Measurements from ENCODE around the gene MDH1B. TPM values are rescaled to one million over a fixed set of nuclear protein-coding genes. Genes with fewer than 3 reads are reported as not detected.

The MDH1B gene
- total RNA-seq, 1 donor from 2014 or later = 4.6 TPM

DNA sequence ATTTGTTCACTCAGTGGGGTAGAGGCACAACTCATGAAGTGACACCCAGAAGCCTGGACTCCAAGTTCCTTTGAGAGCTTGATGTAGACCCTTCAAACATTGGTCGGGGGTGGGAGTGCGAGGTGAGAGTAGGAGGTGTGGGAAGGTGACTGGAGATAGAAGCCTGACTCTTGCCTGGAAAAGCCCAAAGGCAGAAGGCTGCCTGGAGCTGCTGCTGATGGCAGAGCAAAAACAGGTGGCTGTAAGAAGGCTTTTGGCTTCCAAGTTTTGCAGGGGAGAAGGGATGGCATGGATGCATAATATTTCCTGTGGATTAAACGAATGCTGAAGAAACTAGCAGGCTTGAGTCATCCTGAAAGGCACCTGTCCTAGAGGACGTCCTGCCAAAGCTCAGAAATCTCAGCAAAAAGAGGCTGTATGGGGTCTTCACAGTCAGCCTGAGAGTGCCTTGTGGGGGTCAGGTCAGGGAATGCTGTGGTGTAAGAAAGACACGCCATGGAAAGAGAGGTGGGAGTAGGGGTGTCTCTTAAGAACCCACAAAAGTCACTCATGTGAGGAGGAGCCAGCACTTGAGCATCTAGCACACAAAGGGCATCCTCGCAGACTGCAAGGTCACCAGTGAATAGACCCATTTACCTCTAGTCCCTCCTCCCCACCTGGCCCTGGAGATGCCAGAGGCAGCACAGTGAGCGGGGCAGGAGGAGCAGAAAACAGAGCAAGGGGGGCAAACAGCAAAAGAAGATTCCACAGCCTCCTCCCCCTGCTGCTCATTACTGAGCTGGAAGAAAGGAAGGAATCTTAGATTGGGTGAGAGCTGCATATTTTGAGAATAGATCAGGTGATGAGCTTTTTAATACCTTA is 37.8 kb upstream of the MDH1B start:
- Mint-ChIP-seq H3K4me1 (peaks cover 26% of the 10 kb centered on the region), H3K36me3 (ENCODE audit: low read depth) (peaks cover 3% of the 10 kb centered on the region), H3K27me3 (ENCODE audit: low read depth) (peaks cover 5% of the 10 kb centered on the region), H3K4me3 (no peak overlapping the region), H3K27ac (ENCODE audit: unreplicated experiment) (no peak overlapping the region), H3K9me3 (no peaks in the 10 kb centered on the region)
- TF ChIP-seq, protein P1, sequence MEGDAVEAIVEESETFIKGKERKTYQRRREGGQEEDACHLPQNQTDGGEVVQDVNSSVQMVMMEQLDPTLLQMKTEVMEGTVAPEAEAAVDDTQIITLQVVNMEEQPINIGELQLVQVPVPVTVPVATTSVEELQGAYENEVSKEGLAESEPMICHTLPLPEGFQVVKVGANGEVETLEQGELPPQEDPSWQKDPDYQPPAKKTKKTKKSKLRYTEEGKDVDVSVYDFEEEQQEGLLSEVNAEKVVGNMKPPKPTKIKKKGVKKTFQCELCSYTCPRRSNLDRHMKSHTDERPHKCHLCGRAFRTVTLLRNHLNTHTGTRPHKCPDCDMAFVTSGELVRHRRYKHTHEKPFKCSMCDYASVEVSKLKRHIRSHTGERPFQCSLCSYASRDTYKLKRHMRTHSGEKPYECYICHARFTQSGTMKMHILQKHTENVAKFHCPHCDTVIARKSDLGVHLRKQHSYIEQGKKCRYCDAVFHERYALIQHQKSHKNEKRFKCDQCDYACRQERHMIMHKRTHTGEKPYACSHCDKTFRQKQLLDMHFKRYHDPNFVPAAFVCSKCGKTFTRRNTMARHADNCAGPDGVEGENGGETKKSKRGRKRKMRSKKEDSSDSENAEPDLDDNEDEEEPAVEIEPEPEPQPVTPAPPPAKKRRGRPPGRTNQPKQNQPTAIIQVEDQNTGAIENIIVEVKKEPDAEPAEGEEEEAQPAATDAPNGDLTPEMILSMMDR (conservative IDR thresholded peaks at IDR 0.05) = no peak
- no peak for DNase-seq (ENCODE audit: low read depth, low spot score)

DNA sequence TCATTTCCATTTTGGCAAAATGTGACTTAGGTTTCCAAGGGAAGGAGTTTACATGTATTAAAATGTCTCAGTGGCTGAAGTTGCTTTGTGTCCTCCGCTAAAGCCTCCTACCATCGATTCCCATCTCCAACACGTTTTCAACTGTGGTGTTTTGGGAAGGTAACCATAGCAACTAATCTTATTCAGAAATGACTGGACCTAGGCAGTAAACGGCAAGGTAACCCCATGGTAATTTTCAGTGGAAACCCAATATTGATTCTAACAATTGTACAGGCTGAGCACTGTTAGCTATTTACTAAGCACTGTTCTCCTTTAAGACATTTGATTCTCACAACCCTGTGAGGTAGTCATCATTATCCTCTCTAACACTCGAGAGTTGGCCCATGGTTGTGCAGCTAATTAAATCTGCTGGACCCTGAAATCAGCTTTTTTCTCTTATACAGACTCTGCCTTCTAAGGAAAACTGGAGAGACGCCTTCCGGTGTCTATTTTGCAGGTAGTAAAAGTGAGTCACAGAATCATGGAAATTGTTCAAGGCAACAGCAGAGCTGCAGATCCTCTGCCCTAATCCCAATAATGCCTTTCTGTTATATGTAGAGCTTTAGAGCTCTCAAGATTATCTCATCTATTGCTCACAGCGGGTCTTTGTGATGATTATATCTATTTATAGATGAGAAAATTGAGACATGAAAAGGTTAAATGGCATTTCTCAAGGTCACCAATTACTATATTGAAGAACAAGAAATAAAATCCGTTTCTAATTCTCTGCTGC is 36.5 kb upstream of the MDH1B start:
- Mint-ChIP-seq H3K27ac (ENCODE audit: unreplicated experiment) (no peak overlapping the region), H3K36me3 (ENCODE audit: low read depth) (peaks cover 3% of the 10 kb centered on the region), H3K4me1 (peaks cover 26% of the 10 kb centered on the region), H3K4me3 (no peak overlapping the region), H3K9me3 (no peaks in the 10 kb centered on the region), H3K27me3 (ENCODE audit: low read depth) (peaks cover 5% of the 10 kb centered on the region)
- no peak for DNase-seq (ENCODE audit: low read depth, low spot score)
- TF ChIP-seq, protein P1 (conservative IDR thresholded peaks at IDR 0.05) = no peak

DNA sequence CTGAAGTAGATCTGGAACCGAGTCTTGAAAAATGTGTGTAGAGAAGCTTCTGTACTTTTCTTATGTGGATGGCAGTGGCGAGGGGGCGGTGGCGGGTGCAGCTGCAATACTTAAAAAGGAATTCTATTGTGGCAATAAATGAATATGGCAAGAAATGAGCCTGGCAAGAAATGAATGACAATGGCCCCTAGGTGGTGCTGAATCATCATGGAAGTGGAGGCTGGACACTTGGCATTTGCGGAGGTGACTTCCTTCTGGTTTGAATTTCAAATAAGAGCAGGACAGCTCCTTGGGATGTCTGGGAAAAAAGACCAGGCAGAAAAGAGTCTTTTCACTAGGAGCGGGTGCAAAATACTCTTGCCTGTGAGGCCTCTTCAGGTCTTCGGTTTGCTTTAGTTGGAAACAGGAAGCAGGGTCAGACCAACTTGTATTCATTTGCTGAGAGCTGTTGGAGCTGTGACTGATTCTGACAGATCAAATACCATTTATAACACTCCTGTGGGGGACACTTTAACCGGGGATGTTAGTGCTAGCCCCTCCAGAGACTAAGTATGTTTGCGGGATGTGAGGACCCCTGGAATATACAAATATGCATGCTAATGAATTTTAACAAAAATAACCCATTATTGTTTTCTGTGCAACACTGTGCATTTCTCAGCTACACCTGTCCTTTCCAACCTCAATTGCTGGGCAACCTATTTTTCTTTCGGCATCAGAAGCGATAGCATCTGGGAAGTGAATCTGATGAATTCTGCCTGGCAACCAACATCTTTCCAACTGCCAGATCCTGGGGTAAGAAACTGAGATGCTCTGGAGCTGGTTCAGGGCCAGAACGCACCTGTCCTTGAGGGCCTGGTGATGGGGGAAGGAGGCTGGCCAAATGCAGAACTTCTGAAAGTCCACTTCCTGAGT is 35.6 kb upstream of the MDH1B start:
- H3K36me3 Mint-ChIP-seq (ENCODE audit: low read depth) = peaks cover 3% of the 10 kb centered on the region
- H3K9me3 Mint-ChIP-seq = no peaks in the 10 kb centered on the region
- peak overlapping the region; percentile 9 for H3K4me3 Mint-ChIP-seq
- peaks cover 26% of the 10 kb centered on the region for H3K4me1 Mint-ChIP-seq
- peak overlapping the region; percentile 16 for H3K27ac Mint-ChIP-seq (ENCODE audit: unreplicated experiment)
- H3K27me3 Mint-ChIP-seq (ENCODE audit: low read depth) = peaks cover 5% of the 10 kb centered on the region
- DNase-seq (ENCODE audit: low read depth, low spot score) = peak; percentile 59
- TF ChIP-seq, protein P1 (conservative IDR thresholded peaks at IDR 0.05) = peak; percentile 86

DNA sequence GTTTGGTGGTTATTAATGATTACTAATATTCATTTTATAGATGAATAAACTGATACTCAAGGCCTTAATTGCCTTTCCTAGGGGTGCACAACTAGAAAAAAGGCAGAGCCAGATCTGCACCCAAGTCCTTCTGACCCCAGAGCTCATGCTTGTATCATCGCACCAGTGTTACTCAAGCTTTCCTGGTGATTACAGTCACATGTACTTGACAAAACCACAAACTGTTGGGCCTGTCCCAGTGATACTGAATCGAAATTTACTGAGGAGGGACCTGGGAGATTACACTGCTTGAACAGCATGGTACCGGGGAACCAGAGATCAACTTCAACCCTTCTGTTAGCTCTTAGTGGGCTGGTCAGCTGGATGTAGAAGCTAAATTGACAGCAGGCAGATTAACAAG is 34.0 kb upstream of the MDH1B start:
- H3K27ac Mint-ChIP-seq (ENCODE audit: unreplicated experiment) = no peak overlapping the region
- no peaks in the 10 kb centered on the region for H3K9me3 Mint-ChIP-seq
- no peak overlapping the region for H3K4me3 Mint-ChIP-seq
- no peak for DNase-seq (ENCODE audit: low read depth, low spot score)
- H3K27me3 Mint-ChIP-seq (ENCODE audit: low read depth) = peaks cover 5% of the 10 kb centered on the region
- TF ChIP-seq, protein P1 (conservative IDR thresholded peaks at IDR 0.05) = no peak
- H3K36me3 Mint-ChIP-seq (ENCODE audit: low read depth) = peaks cover 5% of the 10 kb centered on the region
- peaks cover 26% of the 10 kb centered on the region for H3K4me1 Mint-ChIP-seq

DNA sequence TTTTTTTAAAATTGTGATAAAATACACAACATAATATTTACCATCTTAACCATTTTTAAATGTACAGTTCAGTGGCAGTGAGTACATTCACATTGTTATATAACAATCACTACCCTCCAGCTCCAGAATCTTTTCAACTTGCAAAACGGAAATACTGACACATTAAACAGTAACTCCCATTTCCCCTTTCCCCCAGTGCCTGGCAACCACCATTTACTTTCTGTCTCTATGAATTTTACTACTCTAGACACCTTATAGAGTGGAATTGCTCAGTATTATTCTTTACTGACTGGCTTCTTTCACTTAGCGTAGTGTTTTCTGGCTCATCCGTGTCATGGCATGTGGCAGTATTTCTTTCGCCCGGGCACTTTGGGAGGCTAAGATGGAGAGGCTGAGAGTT is 32.9 kb upstream of the MDH1B start:
- H3K27ac Mint-ChIP-seq (ENCODE audit: unreplicated experiment) = no peak overlapping the region
- TF ChIP-seq, protein P1 (conservative IDR thresholded peaks at IDR 0.05) = no peak
- no peaks in the 10 kb centered on the region for H3K9me3 Mint-ChIP-seq
- no peak for DNase-seq (ENCODE audit: low read depth, low spot score)
- H3K27me3 Mint-ChIP-seq (ENCODE audit: low read depth) = peaks cover 3% of the 10 kb centered on the region
- H3K36me3 Mint-ChIP-seq (ENCODE audit: low read depth) = peaks cover 5% of the 10 kb centered on the region
- H3K4me1 Mint-ChIP-seq = peaks cover 19% of the 10 kb centered on the region
- H3K4me3 Mint-ChIP-seq = no peak overlapping the region

Data from neural crest cell (in vitro differentiated cells).